H1 (cell line): ENCODE measurements around the gene LORICRIN.

Experiments used
- ATF3 ChIP-seq: IDR thresholded peaks from 2 replicates; pipeline ENCODE4 v1.6.1; 2011; ENCODE audit warnings: low read depth, mild to moderate bottlenecking, low read length; ENCODE audit not compliant: insufficient read depth
- CTCF ChIP-seq, 3 experiments: IDR thresholded peaks; 1 replicate in 2 of 3; 2 replicates in 1 of 3; pipeline versions ENCODE4 v1.5.1 to v1.6.1; 2011; ENCODE audit warnings: low read length in 3 of 3, mild to moderate bottlenecking in 3 of 3, inconsistent platforms in 2 of 3, low read depth in 1 of 3, moderate library complexity in 1 of 3; ENCODE audit not compliant: insufficient read depth in 1 of 3; ENCODE audit errors: control extremely low read depth in 1 of 3
- EP300 ChIP-seq, 2 experiments: IDR thresholded peaks; 1 replicate in 1 of 2; 2 replicates in 1 of 2; pipeline ENCODE4 v1.6.1; 2011 to 2012; ENCODE audit warnings: low read depth in 2 of 2, low read length in 2 of 2, mild to moderate bottlenecking in 2 of 2, borderline replicate concordance in 1 of 2, inconsistent platforms in 1 of 2, moderate library complexity in 1 of 2
- JUND ChIP-seq: IDR thresholded peaks from 2 replicates; pipeline ENCODE4 v1.6.1; 2011; ENCODE audit warnings: mild to moderate bottlenecking, improper control_type of control experiment, low read length
- PHF8 ChIP-seq: fragments of 200-600 bp; sonication (generic); conservative IDR thresholded peaks from 2 replicates; pipeline ENCODE4 v1.7.1; 2012; ENCODE audit warnings: low read depth, mild to moderate bottlenecking, inconsistent platforms, low read length, moderate library complexity
- POU5F1 ChIP-seq: IDR thresholded peaks from 2 replicates; pipeline ENCODE4 v1.6.1; 2011; ENCODE audit warnings: low read depth, mild to moderate bottlenecking, low read length, moderate library complexity
- SUZ12 ChIP-seq: fragments of 200-600 bp; sonication (generic); IDR thresholded peaks from 2 replicates; pipeline ENCODE4 v1.6.1; 2012; ENCODE audit warnings: mild to moderate bottlenecking, inconsistent platforms, low read length, moderate library complexity, mixed read lengths
- YY1 ChIP-seq: IDR thresholded peaks from 2 replicates; pipeline ENCODE4 v1.6.1; 2011; ENCODE audit warnings: low read depth, mild to moderate bottlenecking, low read length

GRCh38 chr1:153246018-153246417, 13.5 kb upstream of the LORICRIN start:
- no peak for TF ChIP-seq ATF3
- TF ChIP-seq CTCF (IDR thresholded peaks at IDR 0.05; ENCODE audit: control extremely low read depth in 1 of 3, insufficient read depth in 1 of 3, low read depth in 1 of 3, low read length in 3 of 3) = no peak
- TF ChIP-seq EP300 (IDR thresholded peaks at IDR 0.05; ENCODE audit: borderline replicate concordance in 1 of 2, low read depth in 2 of 2, low read length in 2 of 2) = no peak
- no peak for TF ChIP-seq JUND
- no peak for TF ChIP-seq YY1
- TF ChIP-seq POU5F1 = no peak
- no peak for TF ChIP-seq SUZ12
- no peak for TF ChIP-seq PHF8
